NCI-H446 (cell line): ENCODE measurements around the gene USP13.

ENCODE experiments used
- DNase-seq, 2 experiments: peaks; one replicate each; lab custom pipeline; 2025; lab: John Stamatoyannopoulos, UW

The USP13 gene

DNA sequence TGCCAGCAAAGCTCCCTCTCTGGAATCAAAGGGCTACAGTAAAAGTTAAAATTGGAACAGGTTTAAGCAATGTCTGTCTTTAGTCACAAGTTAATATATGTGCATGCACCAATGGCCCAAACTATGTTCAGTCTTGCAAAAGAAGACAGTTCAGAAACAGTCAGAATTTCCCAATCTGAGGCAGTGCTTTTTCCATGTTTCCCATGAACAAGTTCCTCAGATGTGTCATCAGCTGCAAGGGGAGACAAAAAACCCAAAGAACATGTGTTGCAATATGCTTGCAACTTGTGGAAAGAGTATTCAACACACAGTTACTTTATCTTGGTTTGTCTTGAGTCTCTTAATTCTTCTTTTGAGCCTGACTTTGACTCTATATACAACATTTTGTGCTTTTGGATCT, 148.4 kb downstream of the USP13 start:
- DNase-seq: no peak

DNA sequence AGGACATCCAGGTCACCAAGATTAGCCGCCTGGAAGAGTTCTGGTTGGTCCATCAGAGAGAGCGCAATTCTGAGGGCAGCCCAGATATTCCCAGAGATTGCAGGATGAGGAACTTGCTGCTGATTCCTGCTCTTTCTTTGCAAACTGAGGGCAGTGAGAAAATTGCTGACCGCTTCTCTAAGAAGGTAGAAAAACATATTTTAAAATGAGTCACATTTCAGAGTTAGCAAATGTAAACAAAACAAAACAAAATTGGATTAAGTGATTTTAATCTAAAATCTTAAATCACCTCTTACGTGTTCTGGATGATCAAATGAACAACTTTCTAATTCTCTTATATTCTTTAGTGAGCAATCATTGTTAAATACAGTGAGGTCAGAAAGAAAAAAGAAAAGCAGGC, 149.0 kb downstream of the USP13 start:
- DNase-seq: no peak

DNA sequence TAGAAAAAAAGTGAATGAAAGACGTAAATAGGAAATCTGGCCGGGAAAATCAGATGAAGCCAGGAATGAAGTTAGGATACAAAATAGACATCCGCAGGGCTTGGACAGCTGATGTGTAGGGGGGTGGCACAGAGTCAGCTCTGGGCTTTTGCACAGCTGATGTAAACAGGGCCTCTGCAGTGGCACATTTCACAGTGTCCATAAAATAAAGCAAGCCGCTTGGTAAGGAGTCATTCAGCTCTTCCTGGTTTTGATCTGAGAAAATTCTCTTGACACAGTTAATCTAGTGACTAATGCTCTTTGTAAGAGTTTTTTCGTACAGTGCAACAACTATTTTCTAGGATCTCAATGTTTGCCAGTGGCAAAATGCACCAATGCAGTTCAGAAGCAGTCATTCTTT, 153.3 kb downstream of the USP13 start:
- DNase-seq: no peak

DNA sequence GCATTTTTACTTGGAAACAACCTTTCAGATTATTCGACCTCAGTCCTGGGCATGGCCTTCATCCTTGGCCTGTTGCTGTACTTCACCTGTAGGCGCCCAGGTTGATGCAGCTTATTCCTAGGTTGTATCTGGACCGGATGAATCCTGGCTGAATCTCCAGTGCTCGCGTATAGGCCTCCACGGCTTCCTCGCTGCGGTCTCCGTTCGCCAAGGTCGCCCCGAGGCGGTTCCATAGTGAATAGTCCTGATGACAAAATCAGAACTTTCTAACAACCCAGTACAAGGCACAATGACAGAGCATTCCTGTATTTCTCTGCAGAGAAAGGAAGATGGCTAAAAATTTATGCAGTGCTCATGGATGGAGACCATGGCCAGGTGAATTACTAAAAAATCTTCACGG, 154.7 kb downstream of the USP13 start:
- no peak for DNase-seq

DNA sequence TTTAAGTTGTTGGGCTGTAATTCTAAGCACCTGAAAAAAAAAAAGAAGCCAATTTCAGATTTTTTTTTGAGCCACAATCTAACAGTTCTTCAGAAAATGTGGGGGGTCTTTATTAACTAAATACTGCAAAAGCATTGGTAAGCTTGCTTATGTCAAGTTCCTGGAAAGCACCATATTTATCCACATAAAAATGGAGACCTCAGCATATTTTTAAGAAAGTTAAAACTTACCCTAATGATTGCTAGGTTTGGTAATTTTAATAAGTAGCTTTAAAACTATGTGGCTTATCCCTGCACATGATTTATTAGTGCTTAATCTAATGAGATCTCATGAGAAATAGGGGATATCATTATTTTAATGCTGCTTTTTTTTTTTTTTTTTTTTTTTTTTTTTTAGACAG, 156.8 kb downstream of the USP13 start:
- DNase-seq: no peak

DNA sequence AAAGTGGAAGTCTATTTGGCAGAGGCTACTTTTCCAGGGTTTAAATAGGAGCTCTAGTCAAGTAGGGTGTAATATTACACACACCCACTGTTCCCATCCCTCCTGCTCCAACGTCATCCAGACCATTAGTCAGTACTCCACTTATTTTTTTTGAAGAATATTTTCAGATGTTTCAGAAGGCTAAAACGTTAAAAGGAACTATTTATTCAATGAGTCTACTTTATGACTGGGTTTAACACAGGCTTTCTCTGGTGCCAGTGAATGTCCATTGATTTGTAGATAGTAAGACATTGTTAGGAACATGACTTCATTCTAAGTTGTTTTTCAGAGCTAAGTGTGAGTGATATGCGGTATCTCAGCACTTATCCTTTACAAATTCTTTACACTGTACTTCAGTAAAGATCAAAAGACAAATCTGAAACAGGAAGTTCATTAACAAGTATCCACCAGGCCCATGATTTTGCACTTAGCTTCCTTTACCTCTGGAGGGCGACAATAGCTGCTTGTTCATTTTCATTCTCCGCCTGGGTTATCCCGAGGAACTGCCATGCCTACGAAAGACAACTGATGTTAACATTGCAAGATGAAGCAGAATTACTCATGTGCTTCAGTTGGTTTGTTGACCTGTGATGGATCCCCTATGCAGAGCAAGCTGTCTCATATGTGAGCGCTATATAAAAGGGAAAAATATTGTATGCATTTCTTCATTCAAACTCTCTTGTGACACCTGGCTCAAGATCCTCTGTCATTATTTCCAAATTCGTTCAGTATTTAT, 158.7 kb downstream of the USP13 start:
- DNase-seq: peak; percentile 31 to 79

DNA sequence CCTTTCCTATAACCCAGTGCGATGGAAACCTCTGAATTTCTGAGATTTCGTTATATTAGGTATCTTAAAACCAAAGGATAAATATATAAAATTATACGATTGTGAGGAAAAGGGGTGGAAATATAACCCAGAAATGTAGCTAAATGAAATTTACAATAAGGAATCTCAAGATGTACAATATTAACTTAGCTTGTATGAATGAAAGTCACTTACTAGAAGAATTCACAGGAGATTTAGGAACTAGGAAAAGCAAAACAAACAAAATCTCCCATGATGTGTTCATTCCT, 159.2 kb downstream of the USP13 start:
- no peak for DNase-seq

DNA sequence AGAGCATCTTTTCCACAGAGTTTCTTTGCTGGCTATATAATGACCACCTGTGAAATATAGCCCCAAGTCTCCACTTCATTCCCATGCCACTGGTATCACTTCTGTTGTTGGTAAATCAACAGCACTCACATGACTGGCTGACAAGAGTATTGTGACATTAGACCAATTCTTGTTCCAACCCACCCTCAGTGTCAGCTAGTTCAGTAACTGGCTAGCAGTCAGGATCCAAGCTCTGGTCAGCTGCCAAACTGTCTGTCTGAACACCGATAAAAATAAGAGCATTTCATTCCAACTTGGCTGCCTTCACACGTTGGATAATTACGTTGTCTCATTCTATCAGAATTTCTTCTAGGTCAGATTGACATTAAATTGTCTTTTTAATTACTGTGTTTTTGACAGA, 166.5 kb downstream of the USP13 start:
- peak in 1 of 2 experiments; percentile 23 for DNase-seq

DNA sequence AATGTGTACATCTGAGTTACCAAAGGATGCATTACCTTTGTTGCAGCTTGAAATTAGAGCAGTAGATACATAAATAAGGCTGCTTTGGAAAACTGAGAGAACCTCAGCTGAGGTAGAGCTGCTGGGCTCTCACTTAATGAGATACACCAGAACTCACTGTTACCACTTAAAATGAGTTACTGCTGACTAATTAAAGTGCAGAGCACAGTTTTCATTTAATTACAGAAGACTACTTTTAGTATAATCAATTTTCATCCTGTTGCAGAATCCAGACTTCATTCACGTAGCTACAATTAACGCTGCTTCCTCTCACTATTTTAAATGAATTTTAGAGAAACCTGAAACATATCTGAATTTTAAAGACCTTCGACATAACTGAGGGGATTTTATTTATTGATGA, 169.5 kb downstream of the USP13 start:
- DNase-seq: no peak

DNA sequence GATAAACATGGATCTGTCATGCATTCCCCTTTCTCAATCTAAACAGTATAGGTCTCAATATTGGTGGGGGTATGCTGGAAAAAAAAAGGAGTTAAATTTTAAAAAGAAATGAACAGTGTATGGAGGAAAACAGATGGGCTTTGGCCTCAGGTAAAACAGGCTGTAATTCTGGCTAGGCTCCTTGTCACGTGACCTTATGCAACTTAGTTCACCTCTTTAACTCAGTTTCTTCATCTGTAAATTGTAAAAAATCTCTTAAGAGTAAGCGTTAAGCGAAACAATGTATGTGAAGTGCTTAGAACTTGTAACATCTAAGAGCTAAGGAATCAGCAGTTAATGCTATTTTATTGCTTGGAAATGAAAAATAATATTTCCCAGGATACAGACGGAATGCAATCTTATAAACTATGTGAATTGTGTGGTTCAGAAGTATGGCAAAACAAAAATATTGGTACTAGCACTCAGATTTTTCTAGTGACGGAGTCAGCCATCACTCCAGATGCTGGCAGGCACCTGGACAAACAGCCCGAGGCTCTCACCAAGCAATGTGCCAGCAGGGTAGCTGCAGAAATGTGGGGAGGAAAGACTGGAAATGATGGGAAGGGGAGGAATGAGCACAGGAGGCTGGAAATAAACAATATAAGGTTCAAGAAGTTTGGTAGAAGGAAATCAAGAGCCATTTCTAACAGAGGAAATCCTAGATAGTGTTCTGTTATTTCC, 172.8 kb downstream of the USP13 start:
- DNase-seq: no peak

DNA sequence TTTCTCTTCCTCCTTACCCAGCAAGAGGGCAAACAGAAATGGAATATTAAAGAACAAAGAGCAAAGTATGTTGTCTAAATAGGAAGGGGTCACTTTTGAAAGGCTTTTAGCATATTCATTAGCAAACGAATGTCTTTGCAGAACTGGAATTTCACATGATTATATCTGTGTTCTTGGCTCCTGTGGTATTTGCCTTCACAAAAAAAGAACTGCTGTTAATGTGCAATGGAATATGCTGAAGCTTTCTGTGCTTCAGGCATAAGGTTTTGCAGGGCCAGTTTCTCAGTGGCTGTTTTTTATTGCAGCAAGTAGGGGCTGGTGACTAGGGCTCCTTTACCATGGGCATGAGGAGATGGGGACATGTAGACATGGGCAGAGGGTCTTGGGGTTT, 173.4 kb downstream of the USP13 start:
- no peak for DNase-seq

DNA sequence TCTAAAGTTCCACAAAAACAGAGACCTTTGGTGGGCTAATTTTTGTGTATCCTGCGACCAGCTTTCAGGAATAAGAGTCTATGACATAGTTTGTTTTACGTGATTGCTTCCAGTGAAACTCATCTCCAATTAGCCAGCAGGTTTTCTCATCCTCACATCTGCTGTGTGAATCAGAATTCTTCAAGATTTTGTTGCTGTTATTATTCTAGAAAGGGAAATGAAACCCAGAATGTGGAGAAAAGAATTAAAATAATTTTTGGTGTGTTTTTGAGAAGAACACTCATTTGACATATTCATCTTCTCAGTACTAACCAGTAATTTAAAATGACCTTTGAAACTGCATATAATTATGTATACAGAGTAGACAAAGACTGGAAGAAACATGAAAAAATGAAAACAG, 175.9 kb downstream of the USP13 start:
- DNase-seq: no peak

DNA sequence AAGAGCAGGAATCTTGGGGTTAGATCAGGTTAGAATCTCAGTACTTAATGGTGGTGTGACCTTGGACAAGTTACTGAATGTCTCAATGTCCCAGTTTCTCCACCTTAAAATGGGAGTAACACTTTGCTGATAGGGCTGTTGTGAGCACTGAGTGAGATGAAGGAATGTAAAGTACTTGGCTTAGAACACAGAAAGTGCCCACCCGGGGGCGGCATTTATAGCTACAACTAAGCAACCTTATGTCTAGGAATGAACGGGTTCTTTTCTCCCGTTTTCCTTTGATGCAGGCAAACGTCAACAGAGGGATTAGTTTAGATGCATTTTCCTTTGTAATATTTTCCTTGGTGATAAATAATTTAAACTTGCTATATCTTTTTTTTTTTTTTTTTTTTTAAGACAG, 176.6 kb downstream of the USP13 start:
- no peak for DNase-seq

DNA sequence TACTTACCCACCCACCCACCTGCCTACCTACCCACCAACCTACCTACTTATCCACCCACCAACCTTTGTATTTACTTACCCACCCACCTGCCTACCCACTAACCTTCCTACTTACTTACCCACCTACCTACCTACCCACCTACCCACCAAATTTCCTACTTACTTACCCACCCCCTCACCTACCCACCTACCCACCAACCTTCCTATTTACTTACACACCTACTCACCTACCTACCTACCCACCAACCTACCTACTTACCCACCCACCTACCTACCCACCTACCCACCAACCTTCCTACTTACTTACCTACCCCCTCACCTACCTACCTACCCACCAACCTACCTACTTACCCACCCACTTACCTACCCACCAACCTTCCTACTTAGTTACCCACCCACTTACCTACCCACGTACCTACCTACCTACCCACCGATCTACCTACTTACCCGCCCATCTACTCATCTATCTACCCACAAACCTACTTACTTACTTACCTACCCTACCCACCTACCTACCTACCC, 179.6 kb downstream of the USP13 start:
- DNase-seq: no peak

DNA sequence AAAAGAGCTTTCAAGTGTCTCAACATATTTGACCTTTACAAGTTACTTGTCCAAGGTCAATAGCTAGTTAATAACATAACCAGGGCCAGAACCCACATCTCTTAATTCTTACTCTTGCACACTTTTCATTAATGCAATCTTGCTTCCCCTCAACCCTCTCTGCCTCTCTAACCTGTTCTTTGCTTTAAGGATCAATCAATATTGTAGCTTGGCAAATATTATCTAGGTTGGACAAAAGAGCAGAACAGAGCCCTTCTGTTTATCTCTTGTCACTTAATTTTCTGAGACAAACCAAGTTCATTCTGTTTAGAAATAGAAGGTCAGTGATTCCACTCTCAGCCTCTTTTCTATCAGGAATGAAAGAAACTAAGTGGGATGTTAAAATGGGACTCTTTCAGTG, 180.5 kb downstream of the USP13 start:
- DNase-seq: no peak

DNA sequence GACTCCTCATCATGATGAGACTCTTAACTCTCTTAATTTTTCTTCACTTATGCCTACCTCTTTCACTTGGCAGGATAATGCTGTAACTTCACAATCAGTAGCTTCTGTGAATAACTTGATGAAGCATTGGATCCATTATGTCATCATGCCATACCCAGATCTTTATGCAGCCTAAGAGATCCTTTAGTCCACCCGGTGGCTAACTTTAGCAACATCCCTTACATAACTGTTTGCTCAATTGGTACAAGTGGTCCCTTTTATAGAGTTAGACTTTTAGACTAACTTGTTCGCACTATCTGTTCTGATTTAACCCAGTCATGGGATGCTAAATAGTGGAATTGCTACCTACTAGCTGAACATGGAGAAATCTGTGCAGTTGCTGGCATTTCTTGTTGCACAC, 184.5 kb downstream of the USP13 start:
- no peak for DNase-seq
